GM23338 (cell line): ENCODE measurements around the gene CZIB. TPM values are rescaled to one million over a fixed set of nuclear protein-coding genes. Genes with fewer than 3 reads are reported as not detected.

Experiments
- ATAC-seq: fragments of 200-7000 bp; cut with Tn5 transposase; 3 replicates; pipeline ENCODE4 v1.9.1; 2020
- DNase-seq: peaks from one replicate; pipeline ENCODE4 v3.0.0-alpha.2; 2015; ENCODE audit warnings: low spot score
- H2AFZ ChIP-seq: fragments of 200-600 bp; sonication (generic); 2 replicates; pipeline ENCODE4 v1.8.0; 2016; ENCODE audit warnings: antibody characterized with exemption, mild to moderate bottlenecking, moderate library complexity
- H3F3A ChIP-seq: fragments of 200-600 bp; sonication (generic); replicated peaks from 2 replicates; pipeline ENCODE4 v1.8.0; 2017; ENCODE audit warnings: antibody characterized with exemption, mixed run types, low read depth
- H3K27ac ChIP-seq: fragments of 200-600 bp; sonication (generic); 2 replicates; pipeline ENCODE4 v1.6.1; 2016; ENCODE audit warnings: low read depth
- H3K27me3 ChIP-seq: fragments of 200-600 bp; sonication (generic); 2 replicates; pipeline ENCODE4 v1.8.0; 2016; ENCODE audit warnings: mild to moderate bottlenecking, mixed run types, moderate library complexity; ENCODE audit not compliant: insufficient read depth
- H3K36me3 ChIP-seq: fragments of 200-600 bp; sonication (generic); 2 replicates; pipeline ENCODE4 v1.8.0; 2016; ENCODE audit warnings: mild to moderate bottlenecking; ENCODE audit not compliant: insufficient read depth
- H3K4me1 ChIP-seq: fragments of 200-600 bp; sonication (generic); 2 replicates; pipeline ENCODE4 v1.8.0; 2016; ENCODE audit warnings: mild to moderate bottlenecking, moderate library complexity; ENCODE audit not compliant: insufficient read depth
- H3K4me2 ChIP-seq: fragments of 200-600 bp; sonication (generic); 2 replicates; pipeline ENCODE4 v1.7.1; 2017; ENCODE audit warnings: mixed run types
- H3K4me3 ChIP-seq: fragments of 200-600 bp; sonication (generic); 2 replicates; pipeline ENCODE4 v1.6.1; 2016; ENCODE audit warnings: mixed run types
- H3K79me2 ChIP-seq: fragments of 200-600 bp; sonication (generic); replicated peaks from 2 replicates; pipeline ENCODE4 v1.8.0; 2017; ENCODE audit warnings: mild to moderate bottlenecking; ENCODE audit not compliant: insufficient read depth
- H3K9me2 ChIP-seq: fragments of 200-600 bp; sonication (generic); 2 replicates; pipeline ENCODE4 v1.8.0; 2017; ENCODE audit not compliant: insufficient read depth
- H4K20me1 ChIP-seq: fragments of 200-600 bp; sonication (generic); replicated peaks from 2 replicates; pipeline ENCODE4 v1.8.0; 2017; ENCODE audit warnings: mild to moderate bottlenecking; ENCODE audit not compliant: insufficient read depth
- H3K27ac Mint-ChIP-seq: 2 replicates; pipeline ENCODE4 v1.8.0; 2020; ENCODE audit warnings: inconsistent platforms, mild to moderate bottlenecking, moderate library complexity, mixed read lengths
- H3K27me3 Mint-ChIP-seq: 3 replicates; pipeline ENCODE4 v1.8.0; 2022; ENCODE audit warnings: low read depth, mild to moderate bottlenecking, moderate library complexity, mixed read lengths, inconsistent platforms; ENCODE audit not compliant: insufficient read depth, poor library complexity
- H3K36me3 Mint-ChIP-seq: 3 replicates; pipeline ENCODE4 v1.8.0; 2021; ENCODE audit warnings: low read depth, mild to moderate bottlenecking, inconsistent platforms, moderate library complexity, mixed read lengths
- H3K4me1 Mint-ChIP-seq: 3 replicates; pipeline ENCODE4 v1.8.0; 2020; ENCODE audit warnings: mild to moderate bottlenecking, inconsistent platforms, mixed read lengths
- H3K4me3 Mint-ChIP-seq: 3 replicates; pipeline ENCODE4 v1.8.0; 2021; ENCODE audit warnings: moderate library complexity, mild to moderate bottlenecking, inconsistent platforms, mixed read lengths
- H3K9me3 Mint-ChIP-seq: 3 replicates; pipeline ENCODE4 v1.8.0; 2020; ENCODE audit warnings: moderate library complexity, mild to moderate bottlenecking, inconsistent platforms, mixed read lengths
- CREB1 ChIP-seq: fragments of 250-450 bp; sonication (Bioruptor Pico); IDR thresholded peaks from 2 replicates; pipeline ENCODE4 v1.5.0; 2020; ENCODE audit warnings: low read depth, mild to moderate bottlenecking, moderate library complexity
- EZH2 ChIP-seq: fragments of 200-600 bp; sonication (generic); IDR thresholded peaks from one replicate; pipeline ENCODE4 v1.8.0; 2017; ENCODE audit warnings: antibody characterized with exemption, mild to moderate bottlenecking, low read depth; ENCODE audit not compliant: unreplicated experiment
- EZH2phosphoT487 ChIP-seq: fragments of 200-600 bp; sonication (generic); IDR thresholded peaks from one replicate; pipeline ENCODE4 v1.8.1; 2018; ENCODE audit warnings: antibody characterized with exemption; ENCODE audit not compliant: unreplicated experiment
- JUNB ChIP-seq: IDR thresholded peaks from one replicate; pipeline ENCODE4 v1.6.1; 2016; ENCODE audit warnings: antibody characterized with exemption; ENCODE audit not compliant: unreplicated experiment
- NANOG ChIP-seq: IDR thresholded peaks from 2 replicates; pipeline ENCODE4 v1.6.1; 2016; ENCODE audit warnings: antibody characterized with exemption, borderline replicate concordance
- POLR2AphosphoS5 ChIP-seq: IDR thresholded peaks from 2 replicates; pipeline ENCODE4 v1.6.1; 2016; ENCODE audit warnings: antibody characterized with exemption, low read depth
- STAT1 ChIP-seq: IDR thresholded peaks from one replicate; pipeline ENCODE4 v1.6.1; 2016; ENCODE audit warnings: antibody characterized with exemption; ENCODE audit not compliant: unreplicated experiment
- ZNF114 ChIP-seq: fragments of 250-450 bp; sonication (Bioruptor Pico); IDR thresholded peaks from 2 replicates; pipeline ENCODE4 v1.5.0; 2020; ENCODE audit warnings: mild to moderate bottlenecking, moderate library complexity
- ZNF331 ChIP-seq: fragments of 250-450 bp; sonication (Bioruptor Pico); IDR thresholded peaks from 2 replicates; pipeline ENCODE4 v1.5.0; 2020; ENCODE audit warnings: low read depth, mild to moderate bottlenecking, moderate library complexity
- polyA plus RNA-seq: library from polyadenylated mRNA; unstranded; fragments of >200 nt; fragmentation: Nextera tagmentation; extraction: Ambion mirVana; gene quantifications from 2 replicates; pipeline ENCODE4 v1.2.1, GENCODE V29; 2016
- total RNA-seq: library from RNA; depleted of rRNA; stranded (reverse); fragments of >200 nt; shearing (Covaris generic); gene quantifications from 2 replicates; pipeline ENCODE4 v1.2.3, GENCODE V29; 2014
- TF ChIP-seq, protein P1 (sequence below): IDR thresholded peaks from one replicate; pipeline ENCODE4 v1.6.1; 2018; ENCODE audit warnings: antibody characterized with exemption; ENCODE audit not compliant: unreplicated experiment
- TF ChIP-seq, protein P2 (sequence below): fragments of 250-450 bp; sonication (Bioruptor Pico); IDR thresholded peaks from 2 replicates; pipeline ENCODE4 v1.5.0; 2020; ENCODE audit warnings: mild to moderate bottlenecking, moderate library complexity
- TF ChIP-seq, protein P3 (sequence below): IDR thresholded peaks from 2 replicates; pipeline ENCODE4 v1.6.1; 2016; ENCODE audit warnings: antibody characterized with exemption
- TF ChIP-seq, protein P4 (sequence below), 2 experiments: fragments of 200-600 bp in 1 of 2; sonication (generic) in 1 of 2; conservative IDR thresholded peaks; 2 replicates each; pipeline versions ENCODE4 v1.5.1 to v1.6.1; 2016 to 2017; ENCODE audit warnings: antibody characterized with exemption in 2 of 2, low read depth in 2 of 2, mild to moderate bottlenecking in 2 of 2, moderate library complexity in 1 of 2

The CZIB gene
- total and polyA plus RNA-seq, 2 experiments from 2014 or later: 59.8 to 84.1 TPM

- no peak for ATAC-seq
- TF ChIP-seq, protein P1, sequence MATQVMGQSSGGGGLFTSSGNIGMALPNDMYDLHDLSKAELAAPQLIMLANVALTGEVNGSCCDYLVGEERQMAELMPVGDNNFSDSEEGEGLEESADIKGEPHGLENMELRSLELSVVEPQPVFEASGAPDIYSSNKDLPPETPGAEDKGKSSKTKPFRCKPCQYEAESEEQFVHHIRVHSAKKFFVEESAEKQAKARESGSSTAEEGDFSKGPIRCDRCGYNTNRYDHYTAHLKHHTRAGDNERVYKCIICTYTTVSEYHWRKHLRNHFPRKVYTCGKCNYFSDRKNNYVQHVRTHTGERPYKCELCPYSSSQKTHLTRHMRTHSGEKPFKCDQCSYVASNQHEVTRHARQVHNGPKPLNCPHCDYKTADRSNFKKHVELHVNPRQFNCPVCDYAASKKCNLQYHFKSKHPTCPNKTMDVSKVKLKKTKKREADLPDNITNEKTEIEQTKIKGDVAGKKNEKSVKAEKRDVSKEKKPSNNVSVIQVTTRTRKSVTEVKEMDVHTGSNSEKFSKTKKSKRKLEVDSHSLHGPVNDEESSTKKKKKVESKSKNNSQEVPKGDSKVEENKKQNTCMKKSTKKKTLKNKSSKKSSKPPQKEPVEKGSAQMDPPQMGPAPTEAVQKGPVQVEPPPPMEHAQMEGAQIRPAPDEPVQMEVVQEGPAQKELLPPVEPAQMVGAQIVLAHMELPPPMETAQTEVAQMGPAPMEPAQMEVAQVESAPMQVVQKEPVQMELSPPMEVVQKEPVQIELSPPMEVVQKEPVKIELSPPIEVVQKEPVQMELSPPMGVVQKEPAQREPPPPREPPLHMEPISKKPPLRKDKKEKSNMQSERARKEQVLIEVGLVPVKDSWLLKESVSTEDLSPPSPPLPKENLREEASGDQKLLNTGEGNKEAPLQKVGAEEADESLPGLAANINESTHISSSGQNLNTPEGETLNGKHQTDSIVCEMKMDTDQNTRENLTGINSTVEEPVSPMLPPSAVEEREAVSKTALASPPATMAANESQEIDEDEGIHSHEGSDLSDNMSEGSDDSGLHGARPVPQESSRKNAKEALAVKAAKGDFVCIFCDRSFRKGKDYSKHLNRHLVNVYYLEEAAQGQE: no peak
- TF ChIP-seq ZNF114 (no peak), EZH2phosphoT487 (no peak), ZNF331 (CRISPR knock-in tag) (no peak), EZH2 (no peak), POLR2AphosphoS5 (no peak), STAT1 (no peak), NANOG (no peak), JUNB (no peak), CREB1 (CRISPR knock-in tag) (no peak)
- TF ChIP-seq, protein P2, sequence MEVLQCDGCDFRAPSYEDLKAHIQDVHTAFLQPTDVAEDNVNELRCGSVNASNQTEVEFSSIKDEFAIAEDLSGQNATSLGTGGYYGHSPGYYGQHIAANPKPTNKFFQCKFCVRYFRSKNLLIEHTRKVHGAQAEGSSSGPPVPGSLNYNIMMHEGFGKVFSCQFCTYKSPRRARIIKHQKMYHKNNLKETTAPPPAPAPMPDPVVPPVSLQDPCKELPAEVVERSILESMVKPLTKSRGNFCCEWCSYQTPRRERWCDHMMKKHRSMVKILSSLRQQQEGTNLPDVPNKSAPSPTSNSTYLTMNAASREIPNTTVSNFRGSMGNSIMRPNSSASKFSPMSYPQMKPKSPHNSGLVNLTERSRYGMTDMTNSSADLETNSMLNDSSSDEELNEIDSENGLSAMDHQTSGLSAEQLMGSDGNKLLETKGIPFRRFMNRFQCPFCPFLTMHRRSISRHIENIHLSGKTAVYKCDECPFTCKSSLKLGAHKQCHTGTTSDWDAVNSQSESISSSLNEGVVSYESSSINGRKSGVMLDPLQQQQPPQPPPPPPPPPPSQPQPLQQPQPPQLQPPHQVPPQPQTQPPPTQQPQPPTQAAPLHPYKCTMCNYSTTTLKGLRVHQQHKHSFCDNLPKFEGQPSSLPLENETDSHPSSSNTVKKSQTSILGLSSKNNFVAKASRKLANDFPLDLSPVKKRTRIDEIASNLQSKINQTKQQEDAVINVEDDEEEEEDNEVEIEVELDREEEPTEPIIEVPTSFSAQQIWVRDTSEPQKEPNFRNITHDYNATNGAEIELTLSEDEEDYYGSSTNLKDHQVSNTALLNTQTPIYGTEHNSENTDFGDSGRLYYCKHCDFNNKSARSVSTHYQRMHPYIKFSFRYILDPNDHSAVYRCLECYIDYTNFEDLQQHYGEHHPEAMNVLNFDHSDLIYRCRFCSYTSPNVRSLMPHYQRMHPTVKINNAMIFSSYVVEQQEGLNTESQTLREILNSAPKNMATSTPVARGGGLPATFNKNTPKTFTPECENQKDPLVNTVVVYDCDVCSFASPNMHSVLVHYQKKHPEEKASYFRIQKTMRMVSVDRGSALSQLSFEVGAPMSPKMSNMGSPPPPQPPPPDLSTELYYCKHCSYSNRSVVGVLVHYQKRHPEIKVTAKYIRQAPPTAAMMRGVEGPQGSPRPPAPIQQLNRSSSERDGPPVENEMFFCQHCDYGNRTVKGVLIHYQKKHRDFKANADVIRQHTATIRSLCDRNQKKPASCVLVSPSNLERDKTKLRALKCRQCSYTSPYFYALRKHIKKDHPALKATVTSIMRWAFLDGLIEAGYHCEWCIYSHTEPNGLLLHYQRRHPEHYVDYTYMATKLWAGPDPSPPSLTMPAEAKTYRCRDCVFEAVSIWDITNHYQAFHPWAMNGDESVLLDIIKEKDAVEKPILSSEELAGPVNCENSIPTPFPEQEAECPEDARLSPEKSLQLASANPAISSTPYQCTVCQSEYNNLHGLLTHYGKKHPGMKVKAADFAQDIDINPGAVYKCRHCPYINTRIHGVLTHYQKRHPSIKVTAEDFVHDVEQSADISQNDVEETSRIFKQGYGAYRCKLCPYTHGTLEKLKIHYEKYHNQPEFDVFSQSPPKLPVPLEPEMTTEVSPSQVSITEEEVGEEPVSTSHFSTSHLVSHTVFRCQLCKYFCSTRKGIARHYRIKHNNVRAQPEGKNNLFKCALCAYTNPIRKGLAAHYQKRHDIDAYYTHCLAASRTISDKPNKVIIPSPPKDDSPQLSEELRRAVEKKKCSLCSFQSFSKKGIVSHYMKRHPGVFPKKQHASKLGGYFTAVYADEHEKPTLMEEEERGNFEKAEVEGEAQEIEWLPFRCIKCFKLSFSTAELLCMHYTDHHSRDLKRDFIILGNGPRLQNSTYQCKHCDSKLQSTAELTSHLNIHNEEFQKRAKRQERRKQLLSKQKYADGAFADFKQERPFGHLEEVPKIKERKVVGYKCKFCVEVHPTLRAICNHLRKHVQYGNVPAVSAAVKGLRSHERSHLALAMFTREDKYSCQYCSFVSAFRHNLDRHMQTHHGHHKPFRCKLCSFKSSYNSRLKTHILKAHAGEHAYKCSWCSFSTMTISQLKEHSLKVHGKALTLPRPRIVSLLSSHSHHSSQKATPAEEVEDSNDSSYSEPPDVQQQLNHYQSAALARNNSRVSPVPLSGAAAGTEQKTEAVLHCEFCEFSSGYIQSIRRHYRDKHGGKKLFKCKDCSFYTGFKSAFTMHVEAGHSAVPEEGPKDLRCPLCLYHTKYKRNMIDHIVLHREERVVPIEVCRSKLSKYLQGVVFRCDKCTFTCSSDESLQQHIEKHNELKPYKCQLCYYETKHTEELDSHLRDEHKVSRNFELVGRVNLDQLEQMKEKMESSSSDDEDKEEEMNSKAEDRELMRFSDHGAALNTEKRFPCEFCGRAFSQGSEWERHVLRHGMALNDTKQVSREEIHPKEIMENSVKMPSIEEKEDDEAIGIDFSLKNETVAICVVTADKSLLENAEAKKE (CRISPR knock-in tag): no peak
- TF ChIP-seq, protein P3, sequence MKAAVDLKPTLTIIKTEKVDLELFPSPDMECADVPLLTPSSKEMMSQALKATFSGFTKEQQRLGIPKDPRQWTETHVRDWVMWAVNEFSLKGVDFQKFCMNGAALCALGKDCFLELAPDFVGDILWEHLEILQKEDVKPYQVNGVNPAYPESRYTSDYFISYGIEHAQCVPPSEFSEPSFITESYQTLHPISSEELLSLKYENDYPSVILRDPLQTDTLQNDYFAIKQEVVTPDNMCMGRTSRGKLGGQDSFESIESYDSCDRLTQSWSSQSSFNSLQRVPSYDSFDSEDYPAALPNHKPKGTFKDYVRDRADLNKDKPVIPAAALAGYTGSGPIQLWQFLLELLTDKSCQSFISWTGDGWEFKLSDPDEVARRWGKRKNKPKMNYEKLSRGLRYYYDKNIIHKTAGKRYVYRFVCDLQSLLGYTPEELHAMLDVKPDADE: no peak
- TF ChIP-seq, protein P4, sequence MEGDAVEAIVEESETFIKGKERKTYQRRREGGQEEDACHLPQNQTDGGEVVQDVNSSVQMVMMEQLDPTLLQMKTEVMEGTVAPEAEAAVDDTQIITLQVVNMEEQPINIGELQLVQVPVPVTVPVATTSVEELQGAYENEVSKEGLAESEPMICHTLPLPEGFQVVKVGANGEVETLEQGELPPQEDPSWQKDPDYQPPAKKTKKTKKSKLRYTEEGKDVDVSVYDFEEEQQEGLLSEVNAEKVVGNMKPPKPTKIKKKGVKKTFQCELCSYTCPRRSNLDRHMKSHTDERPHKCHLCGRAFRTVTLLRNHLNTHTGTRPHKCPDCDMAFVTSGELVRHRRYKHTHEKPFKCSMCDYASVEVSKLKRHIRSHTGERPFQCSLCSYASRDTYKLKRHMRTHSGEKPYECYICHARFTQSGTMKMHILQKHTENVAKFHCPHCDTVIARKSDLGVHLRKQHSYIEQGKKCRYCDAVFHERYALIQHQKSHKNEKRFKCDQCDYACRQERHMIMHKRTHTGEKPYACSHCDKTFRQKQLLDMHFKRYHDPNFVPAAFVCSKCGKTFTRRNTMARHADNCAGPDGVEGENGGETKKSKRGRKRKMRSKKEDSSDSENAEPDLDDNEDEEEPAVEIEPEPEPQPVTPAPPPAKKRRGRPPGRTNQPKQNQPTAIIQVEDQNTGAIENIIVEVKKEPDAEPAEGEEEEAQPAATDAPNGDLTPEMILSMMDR (conservative IDR thresholded peaks at IDR 0.05; ENCODE audit: low read depth in 2 of 2): no peak
- Mint-ChIP-seq H3K36me3 (no peaks in the 10 kb centered on the region), H3K27me3 (no peaks in the 10 kb centered on the region), H3K9me3 (no peaks in the 10 kb centered on the region), H3K27ac (no peak overlapping the region), H3K4me3 (no peak overlapping the region), H3K4me1 (peaks cover 4% of the 10 kb centered on the region; the same call in 2 of the 3 replicates)
- Histone ChIP-seq H3K27me3 (no peaks in the 10 kb centered on the region), H3F3A (no peaks in the 10 kb centered on the region), H4K20me1 (no peaks in the 10 kb centered on the region), H3K4me1 (no peaks in the 10 kb centered on the region), H3K4me2 (no peak overlapping the region), H3K9me2 (no peaks in the 10 kb centered on the region), H3K4me3 (no peak overlapping the region), H3K36me3 (no peaks in the 10 kb centered on the region), H3K27ac (no peak overlapping the region), H2AFZ (0 out of 2 replicates have a peak overlapping the region, but pooled peaks have one; percentile 15), H3K79me2 (no peaks in the 10 kb centered on the region)
- DNase-seq: no peak
Observed at GRCh38 chr1:53182716-53183094, 37.7 kb downstream of the CZIB start.
